ENCODE results near the gene RGSL1.
A peak's percentile ranks its signal among the peaks of the same experiment; 100 is the strongest.

RGSL1 gene

GRCh38 chr1:182450087-182450486 is at the start of gene RGSL1:
RGSL1 (plus strand) TSS chr1:182450146; CDS start chr1:182450166, 20 bp downstream.
- no peak for DNase-seq

DNA sequence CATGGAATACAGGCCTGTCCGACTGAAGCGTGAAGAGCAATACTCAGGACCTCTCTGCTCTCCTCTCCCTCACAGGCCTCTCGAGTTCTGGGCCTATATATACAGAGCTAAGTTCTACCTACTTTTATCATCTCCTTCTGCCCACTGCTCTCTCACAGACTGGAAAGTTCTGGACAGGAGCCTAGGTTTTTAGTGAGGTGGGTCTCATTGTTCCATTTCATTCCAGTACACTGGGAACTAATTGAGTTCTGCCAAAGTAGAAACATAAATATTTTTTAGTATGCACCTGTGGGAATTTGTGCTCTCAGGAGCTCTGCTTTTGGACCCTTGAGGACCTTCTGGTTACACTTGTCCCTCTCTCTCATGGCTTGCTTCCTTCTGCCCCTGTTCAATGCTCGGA is 49.4 kb upstream of the RGSL1 start, which contains the start of gene TEDDM1:
TSS of gene TEDDM1 (minus strand) at position 101 of the 400 bp plus-strand sequence. CDS start 182 bp downstream, outside the sequence.
- DNase-seq, result no peak

GRCh38 chr1:182404781-182405180 is 45.2 kb upstream of the RGSL1 start:
- no peak for DNase-seq

DNA sequence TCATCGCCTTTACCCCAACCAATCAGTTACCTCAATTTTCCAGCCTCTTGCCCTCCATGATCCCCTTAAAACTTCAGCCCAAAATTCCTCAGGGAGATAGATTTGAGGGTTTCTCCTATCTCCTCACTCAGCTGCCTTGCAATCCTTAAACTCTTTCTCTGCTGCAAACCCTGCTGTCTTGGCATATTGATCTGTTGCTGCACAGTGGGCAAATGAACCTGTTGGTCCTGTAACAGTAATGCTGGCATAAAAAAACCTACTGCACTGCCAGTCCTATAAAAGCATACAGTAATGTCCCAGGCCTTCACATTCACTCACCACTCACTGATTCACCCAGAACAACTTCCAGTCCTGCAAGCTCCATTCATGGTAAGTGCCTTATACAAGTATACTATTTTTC is 44.4 kb upstream of the RGSL1 start:
- no peak for DNase-seq

GRCh38 chr1:182406012-182406411 is 43.9 kb upstream of the RGSL1 start:
- no peak for DNase-seq

- DNase-seq, result no peak
Measured at GRCh38 chr1:182407724-182408123, 42.2 kb upstream of the RGSL1 start.

- no peak for DNase-seq
Measured at GRCh38 chr1:182408435-182409075, 41.4 kb upstream of the RGSL1 start.

GRCh38 chr1:182410138-182410537 is 39.8 kb upstream of the RGSL1 start:
- no peak for DNase-seq

DNA sequence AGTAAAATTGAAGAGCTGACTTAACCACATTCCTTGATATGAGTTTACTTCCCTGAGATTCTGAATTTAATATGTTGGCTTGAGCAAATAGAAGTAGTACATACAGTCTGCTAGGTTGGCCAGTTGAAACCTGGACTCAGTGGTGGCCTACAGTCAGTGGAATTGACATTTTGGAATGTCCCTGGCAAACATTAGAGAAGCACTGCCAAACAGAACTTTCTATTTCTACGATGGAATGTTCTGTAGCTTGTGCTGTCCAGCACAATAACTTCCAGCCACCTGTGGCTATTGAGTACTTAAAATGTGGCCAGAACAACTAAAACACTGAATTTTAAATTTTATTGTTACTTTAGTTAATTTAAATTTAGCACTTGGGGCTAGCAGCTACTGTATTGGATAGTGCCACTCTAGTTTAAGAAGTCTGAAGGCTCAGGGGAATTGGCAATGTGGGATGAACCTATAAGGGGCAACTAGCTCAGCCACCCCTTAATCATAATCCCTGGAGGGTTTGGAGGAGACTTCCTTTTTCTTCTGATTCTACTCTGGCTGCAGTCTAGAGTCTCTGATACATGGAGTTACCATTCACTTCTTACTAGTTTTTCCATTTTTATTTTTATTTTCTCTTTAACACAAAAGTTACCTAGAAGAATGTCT is 39.2 kb upstream of the RGSL1 start:
- no peak for DNase-seq

- no peak for DNase-seq
Measured at GRCh38 chr1:182413486-182413885, 36.5 kb upstream of the RGSL1 start.

GRCh38 chr1:182413969-182414368 is 36.0 kb upstream of the RGSL1 start:
- no peak for DNase-seq

GRCh38 chr1:182415789-182416188 is 34.2 kb upstream of the RGSL1 start:
- DNase-seq, result no peak

DNA sequence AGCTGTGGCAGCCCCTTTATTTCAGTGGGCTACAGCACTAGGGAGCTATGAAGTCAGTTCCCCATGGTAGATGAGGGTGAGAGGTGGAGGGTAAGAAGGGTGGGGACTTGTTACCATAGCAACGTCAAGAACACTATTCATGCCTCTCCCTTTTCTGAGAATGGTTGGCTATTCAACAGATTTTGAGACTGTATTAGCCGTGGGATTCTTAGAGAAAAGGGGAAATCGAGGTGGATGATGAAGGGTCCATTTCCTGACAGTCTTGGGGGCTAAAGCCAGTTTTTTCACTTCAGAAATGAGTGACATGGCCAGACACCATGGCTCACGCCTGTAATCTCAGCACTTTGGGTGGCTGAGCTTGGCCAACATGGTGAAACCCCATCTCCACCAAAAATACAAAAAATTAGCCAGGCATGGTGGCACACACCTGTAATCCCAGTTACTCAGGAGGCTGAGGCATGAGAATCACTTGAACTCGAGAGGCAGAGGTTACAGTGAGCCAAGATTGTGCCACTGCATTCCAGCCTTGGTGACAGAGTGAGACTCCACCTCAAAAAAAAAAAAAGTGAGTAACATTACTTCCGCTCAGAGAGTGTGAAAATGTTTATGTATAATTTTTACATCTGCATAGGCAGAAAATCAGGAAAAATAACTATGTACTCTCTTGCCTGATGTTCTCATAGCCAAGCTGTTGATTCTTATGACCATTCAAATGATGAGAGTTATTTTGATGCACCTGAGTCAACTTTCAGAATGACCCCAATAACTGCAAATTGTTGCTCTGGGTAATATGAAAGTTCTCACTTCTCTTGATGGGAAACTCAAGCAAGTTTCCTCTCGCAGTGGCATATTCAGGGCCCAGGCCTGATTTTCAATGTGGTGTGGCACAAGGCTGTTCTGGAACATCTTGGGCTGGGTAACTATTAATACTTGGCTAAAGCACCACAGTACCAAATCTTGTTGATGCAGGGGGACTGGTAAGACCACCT is 23.2 kb upstream of the RGSL1 start:
- DNase-seq, result no peak

DNA sequence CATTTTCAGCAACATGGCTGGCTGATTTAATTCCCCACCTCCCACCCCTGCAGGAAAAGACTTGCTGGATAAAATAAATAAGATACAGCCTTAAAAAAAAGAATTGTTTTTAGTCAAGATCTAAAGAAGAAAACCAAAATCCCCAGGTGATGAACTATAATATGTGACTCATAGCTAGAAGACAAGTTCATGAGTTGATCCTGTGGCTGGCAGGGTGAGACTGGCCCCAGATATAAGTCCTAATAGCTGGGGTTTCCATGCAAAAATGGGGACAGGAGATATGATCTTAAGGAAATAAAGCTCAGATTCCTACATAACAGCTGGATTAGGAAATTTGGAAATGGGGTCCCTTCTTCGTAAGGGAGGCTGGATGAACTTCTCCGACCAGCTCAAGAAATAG is 21.9 kb upstream of the RGSL1 start:
- no peak for DNase-seq

GRCh38 chr1:182430263-182431068 is 19.5 kb upstream of the RGSL1 start:
- peak; percentile 77 for DNase-seq

DNA sequence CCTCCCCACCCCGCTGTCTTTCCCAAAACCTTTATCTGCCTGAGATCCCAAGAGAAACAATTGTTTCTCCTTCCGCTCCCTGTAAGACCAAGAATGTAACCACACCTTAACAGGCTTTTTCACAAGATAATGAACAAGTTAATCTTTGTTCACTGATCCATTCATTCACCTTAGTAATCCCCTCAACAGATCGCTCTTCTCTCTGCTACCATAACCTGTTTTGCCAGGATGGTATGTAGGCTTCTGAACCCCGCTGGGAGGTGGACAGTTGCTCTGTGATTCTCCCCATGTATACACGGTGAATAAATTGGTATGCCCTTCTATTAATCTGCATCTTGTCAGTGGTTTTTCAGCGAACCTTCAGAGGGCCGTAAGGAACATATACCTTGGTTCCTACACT is 18.7 kb upstream of the RGSL1 start:
- DNase-seq, result no peak

GRCh38 chr1:182433580-182433979 is 16.4 kb upstream of the RGSL1 start:
- no peak for DNase-seq

GRCh38 chr1:182438326-182438725 is 11.6 kb upstream of the RGSL1 start:
- DNase-seq, result no peak

- DNase-seq, result no peak
Measured at GRCh38 chr1:182441719-182442118, 8.2 kb upstream of the RGSL1 start.

DNA sequence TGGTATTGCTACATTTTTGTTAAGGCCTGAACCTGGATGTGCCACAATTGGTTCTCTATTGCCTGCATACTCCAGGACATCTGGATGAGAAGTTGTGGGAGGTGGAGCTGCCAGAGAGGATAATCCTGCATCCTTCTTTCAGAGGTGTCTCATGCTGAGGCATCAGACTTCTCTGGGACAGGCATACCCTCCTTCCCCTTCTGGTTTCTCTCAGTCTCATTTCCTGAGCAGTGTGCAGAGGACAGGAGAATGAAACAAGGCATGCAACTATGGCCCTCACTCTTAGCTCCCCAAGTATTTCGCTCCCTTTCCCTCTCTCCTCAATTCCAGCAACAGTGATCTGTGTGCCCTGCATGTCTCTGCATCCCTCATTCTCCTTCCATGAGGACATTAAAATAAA is 7.6 kb upstream of the RGSL1 start:
- no peak for DNase-seq

GRCh38 chr1:182444497-182444896 is 5.4 kb upstream of the RGSL1 start:
- no peak for DNase-seq

DNA sequence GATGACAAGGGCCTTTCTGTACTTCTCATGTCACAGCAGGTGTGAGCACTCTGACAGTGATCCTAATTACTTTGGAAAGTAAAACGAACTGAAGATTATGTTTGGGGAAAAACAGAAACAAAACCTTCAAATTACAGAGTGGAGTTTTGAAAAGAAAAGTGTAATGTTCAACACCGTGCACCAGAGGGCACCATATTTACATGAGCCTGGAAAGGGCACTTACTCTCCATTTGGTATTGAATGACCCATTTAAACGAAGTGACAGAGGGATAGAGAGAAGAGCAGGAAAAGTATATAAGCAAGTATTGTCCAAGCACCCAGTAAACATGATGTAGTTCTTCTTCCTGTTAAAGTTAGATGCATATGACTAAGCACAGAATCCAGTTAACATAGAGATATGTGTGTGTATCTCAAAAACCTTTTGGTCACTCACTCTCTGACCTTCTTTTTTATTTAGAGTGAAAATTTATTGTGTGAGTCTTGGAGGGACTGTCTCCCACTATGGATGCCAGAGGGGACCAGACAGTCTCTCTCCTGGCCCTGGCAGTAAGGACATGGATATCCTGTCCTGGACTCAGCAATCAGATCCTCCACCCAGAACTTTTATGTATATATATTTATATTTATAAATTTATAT is 3.8 kb upstream of the RGSL1 start:
- DNase-seq, result peak; percentile 29
